ENCODE results near the gene CDC25B.
A peak's percentile ranks its signal among the peaks of the same experiment; 100 is the strongest.

CDC25B gene

DNA sequence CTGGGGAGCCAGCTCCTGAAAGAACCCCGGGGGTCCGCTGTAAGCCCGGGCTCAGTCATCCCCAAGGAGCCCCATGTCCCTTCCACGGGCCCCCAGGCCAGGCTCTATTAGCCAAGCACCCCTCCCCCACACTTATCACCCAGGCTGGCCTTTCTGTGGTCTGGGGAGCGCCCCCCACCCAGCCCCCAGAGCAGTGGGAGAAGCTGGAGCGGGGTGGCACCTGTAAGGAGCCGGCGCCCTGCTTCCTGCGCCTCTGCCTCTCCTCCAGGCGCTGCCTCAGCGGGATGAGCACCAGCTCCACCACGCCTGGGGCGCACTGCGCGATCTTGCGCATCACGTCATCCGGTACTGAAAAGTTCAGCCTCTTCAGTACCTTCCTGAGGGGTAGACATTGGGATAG lies 17.1 kb upstream of the CDC25B start (continued):
- TF ChIP-seq, protein P1, sequence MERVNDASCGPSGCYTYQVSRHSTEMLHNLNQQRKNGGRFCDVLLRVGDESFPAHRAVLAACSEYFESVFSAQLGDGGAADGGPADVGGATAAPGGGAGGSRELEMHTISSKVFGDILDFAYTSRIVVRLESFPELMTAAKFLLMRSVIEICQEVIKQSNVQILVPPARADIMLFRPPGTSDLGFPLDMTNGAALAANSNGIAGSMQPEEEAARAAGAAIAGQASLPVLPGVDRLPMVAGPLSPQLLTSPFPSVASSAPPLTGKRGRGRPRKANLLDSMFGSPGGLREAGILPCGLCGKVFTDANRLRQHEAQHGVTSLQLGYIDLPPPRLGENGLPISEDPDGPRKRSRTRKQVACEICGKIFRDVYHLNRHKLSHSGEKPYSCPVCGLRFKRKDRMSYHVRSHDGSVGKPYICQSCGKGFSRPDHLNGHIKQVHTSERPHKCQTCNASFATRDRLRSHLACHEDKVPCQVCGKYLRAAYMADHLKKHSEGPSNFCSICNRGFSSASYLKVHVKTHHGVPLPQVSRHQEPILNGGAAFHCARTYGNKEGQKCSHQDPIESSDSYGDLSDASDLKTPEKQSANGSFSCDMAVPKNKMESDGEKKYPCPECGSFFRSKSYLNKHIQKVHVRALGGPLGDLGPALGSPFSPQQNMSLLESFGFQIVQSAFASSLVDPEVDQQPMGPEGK (CRISPR knock-in tag; IDR thresholded peaks at IDR 0.05; ENCODE audit: borderline replicate concordance), result no peak
- TF ChIP-seq GLIS3 (CRISPR knock-in tag; IDR thresholded peaks at IDR 0.05), result no peak
- TF ChIP-seq ESRRG (CRISPR knock-in tag; IDR thresholded peaks at IDR 0.05), result no peak
- no peak for TF ChIP-seq ZFP3 (CRISPR knock-in tag; IDR thresholded peaks at IDR 0.05)
- TF ChIP-seq, protein P2, sequence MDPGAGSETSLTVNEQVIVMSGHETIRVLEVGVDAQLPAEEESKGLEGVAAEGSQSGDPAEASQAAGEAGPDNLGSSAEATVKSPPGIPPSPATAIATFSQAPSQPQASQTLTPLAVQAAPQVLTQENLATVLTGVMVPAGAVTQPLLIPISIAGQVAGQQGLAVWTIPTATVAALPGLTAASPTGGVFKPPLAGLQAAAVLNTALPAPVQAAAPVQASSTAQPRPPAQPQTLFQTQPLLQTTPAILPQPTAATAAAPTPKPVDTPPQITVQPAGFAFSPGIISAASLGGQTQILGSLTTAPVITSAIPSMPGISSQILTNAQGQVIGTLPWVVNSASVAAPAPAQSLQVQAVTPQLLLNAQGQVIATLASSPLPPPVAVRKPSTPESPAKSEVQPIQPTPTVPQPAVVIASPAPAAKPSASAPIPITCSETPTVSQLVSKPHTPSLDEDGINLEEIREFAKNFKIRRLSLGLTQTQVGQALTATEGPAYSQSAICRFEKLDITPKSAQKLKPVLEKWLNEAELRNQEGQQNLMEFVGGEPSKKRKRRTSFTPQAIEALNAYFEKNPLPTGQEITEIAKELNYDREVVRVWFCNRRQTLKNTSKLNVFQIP (CRISPR knock-in tag; IDR thresholded peaks at IDR 0.05; ENCODE audit: borderline replicate concordance, low read depth), result no peak

DNA sequence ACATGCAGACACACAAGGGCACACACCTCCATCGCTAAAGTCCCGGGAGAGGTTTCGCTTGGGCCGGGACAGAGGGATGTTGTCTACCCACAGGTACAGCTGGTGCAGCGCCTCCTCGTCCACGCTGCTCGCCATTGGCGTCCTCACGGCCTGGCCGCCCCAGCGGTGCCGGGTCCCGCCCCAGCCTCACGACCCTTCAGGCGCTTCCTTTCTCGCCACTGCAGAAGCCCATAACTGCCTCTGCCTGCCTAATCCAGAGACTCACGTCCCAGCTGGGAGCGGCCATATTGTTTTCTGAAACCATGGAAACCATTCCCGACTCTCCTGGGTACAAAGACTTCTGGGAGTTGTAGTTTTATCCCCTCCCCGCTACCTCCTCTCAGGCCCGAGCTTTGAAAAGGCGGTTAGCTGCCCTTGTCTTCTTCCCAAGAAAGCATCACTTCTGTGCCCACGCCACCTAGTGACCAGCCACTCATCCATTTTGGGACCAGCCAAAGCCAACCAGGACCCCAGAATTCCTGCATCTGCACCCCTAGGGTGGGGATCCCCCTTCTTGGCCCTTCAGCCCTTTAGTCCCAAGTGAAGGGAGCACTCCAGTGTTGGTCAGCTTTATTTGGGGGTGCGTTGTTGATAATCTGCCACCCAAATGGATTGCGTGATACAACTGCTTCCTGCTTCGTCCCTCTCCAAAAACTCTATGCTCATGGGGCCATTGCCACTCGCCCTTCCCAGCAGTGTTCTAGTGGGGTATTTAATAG lies 14.8 kb upstream of the CDC25B start, which contains the start of gene SPEF1:
SPEF1 (minus strand) TSS at position 296 of the 758 bp plus-strand sequence; CDS start at position 135, 161 bp downstream.
- ATAC-seq, result peak; percentile 85
- TF ChIP-seq, protein P3, sequence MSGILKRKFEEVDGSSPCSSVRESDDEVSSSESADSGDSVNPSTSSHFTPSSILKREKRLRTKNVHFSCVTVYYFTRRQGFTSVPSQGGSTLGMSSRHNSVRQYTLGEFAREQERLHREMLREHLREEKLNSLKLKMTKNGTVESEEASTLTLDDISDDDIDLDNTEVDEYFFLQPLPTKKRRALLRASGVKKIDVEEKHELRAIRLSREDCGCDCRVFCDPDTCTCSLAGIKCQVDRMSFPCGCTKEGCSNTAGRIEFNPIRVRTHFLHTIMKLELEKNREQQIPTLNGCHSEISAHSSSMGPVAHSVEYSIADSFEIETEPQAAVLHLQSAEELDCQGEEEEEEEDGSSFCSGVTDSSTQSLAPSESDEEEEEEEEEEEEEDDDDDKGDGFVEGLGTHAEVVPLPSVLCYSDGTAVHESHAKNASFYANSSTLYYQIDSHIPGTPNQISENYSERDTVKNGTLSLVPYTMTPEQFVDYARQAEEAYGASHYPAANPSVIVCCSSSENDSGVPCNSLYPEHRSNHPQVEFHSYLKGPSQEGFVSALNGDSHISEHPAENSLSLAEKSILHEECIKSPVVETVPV (CRISPR knock-in tag; IDR thresholded peaks at IDR 0.05), result peak; percentile 25; the same call in 1 of the 2 replicates
- no peak for TF ChIP-seq TOX (CRISPR knock-in tag; IDR thresholded peaks at IDR 0.05; ENCODE audit: borderline replicate concordance)
- TF ChIP-seq ARNTL (CRISPR knock-in tag; IDR thresholded peaks at IDR 0.05; ENCODE audit: borderline replicate concordance, low read depth), result no peak
- no peak for TF ChIP-seq ZNF70 (CRISPR knock-in tag; IDR thresholded peaks at IDR 0.05)
- TF ChIP-seq, protein P4, sequence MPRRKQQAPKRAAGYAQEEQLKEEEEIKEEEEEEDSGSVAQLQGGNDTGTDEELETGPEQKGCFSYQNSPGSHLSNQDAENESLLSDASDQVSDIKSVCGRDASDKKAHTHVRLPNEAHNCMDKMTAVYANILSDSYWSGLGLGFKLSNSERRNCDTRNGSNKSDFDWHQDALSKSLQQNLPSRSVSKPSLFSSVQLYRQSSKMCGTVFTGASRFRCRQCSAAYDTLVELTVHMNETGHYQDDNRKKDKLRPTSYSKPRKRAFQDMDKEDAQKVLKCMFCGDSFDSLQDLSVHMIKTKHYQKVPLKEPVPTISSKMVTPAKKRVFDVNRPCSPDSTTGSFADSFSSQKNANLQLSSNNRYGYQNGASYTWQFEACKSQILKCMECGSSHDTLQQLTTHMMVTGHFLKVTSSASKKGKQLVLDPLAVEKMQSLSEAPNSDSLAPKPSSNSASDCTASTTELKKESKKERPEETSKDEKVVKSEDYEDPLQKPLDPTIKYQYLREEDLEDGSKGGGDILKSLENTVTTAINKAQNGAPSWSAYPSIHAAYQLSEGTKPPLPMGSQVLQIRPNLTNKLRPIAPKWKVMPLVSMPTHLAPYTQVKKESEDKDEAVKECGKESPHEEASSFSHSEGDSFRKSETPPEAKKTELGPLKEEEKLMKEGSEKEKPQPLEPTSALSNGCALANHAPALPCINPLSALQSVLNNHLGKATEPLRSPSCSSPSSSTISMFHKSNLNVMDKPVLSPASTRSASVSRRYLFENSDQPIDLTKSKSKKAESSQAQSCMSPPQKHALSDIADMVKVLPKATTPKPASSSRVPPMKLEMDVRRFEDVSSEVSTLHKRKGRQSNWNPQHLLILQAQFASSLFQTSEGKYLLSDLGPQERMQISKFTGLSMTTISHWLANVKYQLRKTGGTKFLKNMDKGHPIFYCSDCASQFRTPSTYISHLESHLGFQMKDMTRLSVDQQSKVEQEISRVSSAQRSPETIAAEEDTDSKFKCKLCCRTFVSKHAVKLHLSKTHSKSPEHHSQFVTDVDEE (CRISPR knock-in tag; IDR thresholded peaks at IDR 0.05), result 0 out of 2 replicates have a peak, but pooled peaks have one; percentile 27
- TF ChIP-seq, protein P2 (CRISPR knock-in tag; IDR thresholded peaks at IDR 0.05; ENCODE audit: borderline replicate concordance, low read depth), result no peak
- TF ChIP-seq PPARA (CRISPR knock-in tag; IDR thresholded peaks at IDR 0.05; ENCODE audit: borderline replicate concordance), result no peak
- TF ChIP-seq ESRRG (CRISPR knock-in tag; IDR thresholded peaks at IDR 0.05), result no peak
- no peak for TF ChIP-seq RARB (CRISPR knock-in tag; IDR thresholded peaks at IDR 0.05)
- no peak for TF ChIP-seq SNAI2 (CRISPR knock-in tag; IDR thresholded peaks at IDR 0.05)
- TF ChIP-seq OSR1 (CRISPR knock-in tag; IDR thresholded peaks at IDR 0.05), result no peak
- no peak for TF ChIP-seq ZC3H10 (CRISPR knock-in tag; IDR thresholded peaks at IDR 0.05)
- TF ChIP-seq TCF4 (CRISPR knock-in tag; IDR thresholded peaks at IDR 0.05; ENCODE audit: borderline replicate concordance), result no peak
- TF ChIP-seq CSDC2 (CRISPR knock-in tag; IDR thresholded peaks at IDR 0.05), result no peak
- no peak for TF ChIP-seq ZNF8 (CRISPR knock-in tag; IDR thresholded peaks at IDR 0.05)
- TF ChIP-seq ZFP3 (CRISPR knock-in tag; IDR thresholded peaks at IDR 0.05), result no peak

DNA sequence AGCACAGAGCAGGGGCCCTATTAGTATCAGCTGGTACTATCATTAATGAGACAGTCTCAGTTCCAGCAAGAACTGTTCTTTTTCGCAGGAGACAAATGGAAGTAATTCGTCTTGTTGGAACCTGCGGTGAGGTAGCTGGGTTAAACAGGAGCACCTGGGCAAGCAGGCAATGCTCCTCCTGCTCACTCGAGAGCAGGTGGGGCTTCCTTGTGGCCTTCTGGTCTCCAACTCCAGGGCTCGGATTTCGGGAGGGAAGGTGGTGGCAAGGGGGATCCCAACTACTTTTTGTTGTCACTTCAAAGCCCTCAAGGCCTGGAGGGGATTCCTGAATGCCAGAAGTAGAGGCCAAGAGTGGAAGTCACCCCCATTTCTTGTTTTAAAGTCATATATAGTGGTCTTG lies 13.5 kb upstream of the CDC25B start:
- no peak for ATAC-seq
- TF ChIP-seq, protein P2 (CRISPR knock-in tag; IDR thresholded peaks at IDR 0.05; ENCODE audit: borderline replicate concordance, low read depth), result no peak
- no peak for TF ChIP-seq ZNF70 (CRISPR knock-in tag; IDR thresholded peaks at IDR 0.05)
- no peak for TF ChIP-seq BACH2 (CRISPR knock-in tag; IDR thresholded peaks at IDR 0.05; ENCODE audit: borderline replicate concordance)
- TF ChIP-seq ZC3H10 (CRISPR knock-in tag; IDR thresholded peaks at IDR 0.05), result no peak
- no peak for TF ChIP-seq CSDC2 (CRISPR knock-in tag; IDR thresholded peaks at IDR 0.05)
- TF ChIP-seq TOX (CRISPR knock-in tag; IDR thresholded peaks at IDR 0.05; ENCODE audit: borderline replicate concordance), result no peak
- TF ChIP-seq ISL1 (CRISPR knock-in tag; IDR thresholded peaks at IDR 0.05), result no peak
- no peak for TF ChIP-seq RARB (CRISPR knock-in tag; IDR thresholded peaks at IDR 0.05)
- no peak for TF ChIP-seq ZFP30 (CRISPR knock-in tag; IDR thresholded peaks at IDR 0.05)
- TF ChIP-seq, protein P5, sequence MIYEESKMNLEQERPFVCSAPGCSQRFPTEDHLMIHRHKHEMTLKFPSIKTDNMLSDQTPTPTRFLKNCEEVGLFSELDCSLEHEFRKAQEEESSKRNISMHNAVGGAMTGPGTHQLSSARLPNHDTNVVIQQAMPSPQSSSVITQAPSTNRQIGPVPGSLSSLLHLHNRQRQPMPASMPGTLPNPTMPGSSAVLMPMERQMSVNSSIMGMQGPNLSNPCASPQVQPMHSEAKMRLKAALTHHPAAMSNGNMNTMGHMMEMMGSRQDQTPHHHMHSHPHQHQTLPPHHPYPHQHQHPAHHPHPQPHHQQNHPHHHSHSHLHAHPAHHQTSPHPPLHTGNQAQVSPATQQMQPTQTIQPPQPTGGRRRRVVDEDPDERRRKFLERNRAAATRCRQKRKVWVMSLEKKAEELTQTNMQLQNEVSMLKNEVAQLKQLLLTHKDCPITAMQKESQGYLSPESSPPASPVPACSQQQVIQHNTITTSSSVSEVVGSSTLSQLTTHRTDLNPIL (CRISPR knock-in tag; IDR thresholded peaks at IDR 0.05; ENCODE audit: low read depth), result no peak
- no peak for TF ChIP-seq ZNF8 (CRISPR knock-in tag; IDR thresholded peaks at IDR 0.05)
- no peak for TF ChIP-seq TCF4 (CRISPR knock-in tag; IDR thresholded peaks at IDR 0.05; ENCODE audit: borderline replicate concordance)
- no peak for TF ChIP-seq ARNTL (CRISPR knock-in tag; IDR thresholded peaks at IDR 0.05; ENCODE audit: borderline replicate concordance, low read depth)
